ENCODE data around the gene NANOG.
A peak's percentile ranks its signal among the peaks of the same experiment; 100 is the strongest.

GRCh38 chr12:7806863-7807487 lies 17.8 kb downstream of the NANOG start:
- TF ChIP-seq CTCF (IDR thresholded peaks at IDR 0.05; ENCODE audit: low read depth, low read length) = peak; percentile 95
- no peak; the same call in 1 of the 2 replicates for TF ChIP-seq MAX (IDR thresholded peaks at IDR 0.05; ENCODE audit: low read depth, low read length)
- TF ChIP-seq POLR2A (IDR thresholded peaks at IDR 0.05; ENCODE audit: extremely low read depth, insufficient read length) = no peak
- TF ChIP-seq MYC (IDR thresholded peaks at IDR 0.05; ENCODE audit: low read depth, low read length) = no peak

Data from NB4 (cell line).